Measurements from ENCODE around the gene ABHD10. TPM values are rescaled to one million over a fixed set of nuclear protein-coding genes. Genes with fewer than 3 reads are reported as not detected.

The ABHD10 gene
- total RNA-seq, 1 donor from 2014 or later = 26.3 TPM

GRCh38 chr3:111952866-111953450 is 25.9 kb upstream of the ABHD10 start:
- no peaks in the 10 kb centered on the region for H3K9me3 Mint-ChIP-seq (ENCODE audit: low read depth)
- DNase-seq (ENCODE audit: low spot score) = no peak
- TF ChIP-seq CTCF (IDR thresholded peaks at IDR 0.05) = no peak
- H3K4me1 Mint-ChIP-seq (ENCODE audit: low read depth) = peaks cover 8% of the 10 kb centered on the region
- no peak overlapping the region for H3K27ac Mint-ChIP-seq (ENCODE audit: unreplicated experiment)
- H3K36me3 Mint-ChIP-seq (ENCODE audit: low read depth) = peaks cover 33% of the 10 kb centered on the region
- H3K27me3 Mint-ChIP-seq (ENCODE audit: low read depth) = no peaks in the 10 kb centered on the region
- no peak overlapping the region for H3K4me3 Mint-ChIP-seq (ENCODE audit: unreplicated experiment)

- Mint-ChIP-seq H3K4me3 (ENCODE audit: unreplicated experiment) (no peak overlapping the region), H3K4me1 (ENCODE audit: low read depth) (peaks cover 8% of the 10 kb centered on the region), H3K27ac (ENCODE audit: unreplicated experiment) (no peak overlapping the region), H3K9me3 (ENCODE audit: low read depth) (no peaks in the 10 kb centered on the region), H3K27me3 (ENCODE audit: low read depth) (no peaks in the 10 kb centered on the region), H3K36me3 (ENCODE audit: low read depth) (peaks cover 34% of the 10 kb centered on the region)
- TF ChIP-seq CTCF (IDR thresholded peaks at IDR 0.05) = no peak
- no peak for DNase-seq (ENCODE audit: low spot score)
These were observed 24.4 kb upstream of the ABHD10 start for GRCh38 chr3:111954228-111954990.

- no peaks in the 10 kb centered on the region for H3K27me3 Mint-ChIP-seq (ENCODE audit: low read depth)
- H3K27ac Mint-ChIP-seq (ENCODE audit: unreplicated experiment) = no peak overlapping the region
- no peaks in the 10 kb centered on the region for H3K9me3 Mint-ChIP-seq (ENCODE audit: low read depth)
- H3K4me3 Mint-ChIP-seq (ENCODE audit: unreplicated experiment) = no peak overlapping the region
- no peak for TF ChIP-seq CTCF (IDR thresholded peaks at IDR 0.05)
- no peak for DNase-seq (ENCODE audit: low spot score)
- peaks cover 29% of the 10 kb centered on the region for H3K36me3 Mint-ChIP-seq (ENCODE audit: low read depth)
- peaks cover 8% of the 10 kb centered on the region for H3K4me1 Mint-ChIP-seq (ENCODE audit: low read depth)
These were observed 22.9 kb upstream of the ABHD10 start for GRCh38 chr3:111955876-111956275.

- Mint-ChIP-seq H3K36me3 (ENCODE audit: low read depth) (peaks cover 30% of the 10 kb centered on the region), H3K4me1 (ENCODE audit: low read depth) (peaks cover 8% of the 10 kb centered on the region), H3K27me3 (ENCODE audit: low read depth) (no peaks in the 10 kb centered on the region), H3K9me3 (ENCODE audit: low read depth) (no peaks in the 10 kb centered on the region), H3K4me3 (ENCODE audit: unreplicated experiment) (no peak overlapping the region), H3K27ac (ENCODE audit: unreplicated experiment) (no peak overlapping the region)
- no peak for DNase-seq (ENCODE audit: low spot score)
- TF ChIP-seq CTCF (IDR thresholded peaks at IDR 0.05) = no peak
These were observed 22.4 kb upstream of the ABHD10 start for GRCh38 chr3:111956449-111956848.

- Mint-ChIP-seq H3K27ac (ENCODE audit: unreplicated experiment) (no peak overlapping the region), H3K27me3 (ENCODE audit: low read depth) (no peaks in the 10 kb centered on the region), H3K4me3 (ENCODE audit: unreplicated experiment) (no peak overlapping the region), H3K4me1 (ENCODE audit: low read depth) (peaks cover 8% of the 10 kb centered on the region), H3K36me3 (ENCODE audit: low read depth) (peaks cover 33% of the 10 kb centered on the region), H3K9me3 (ENCODE audit: low read depth) (no peaks in the 10 kb centered on the region)
- no peak for TF ChIP-seq CTCF (IDR thresholded peaks at IDR 0.05)
- DNase-seq (ENCODE audit: low spot score) = no peak
These were observed 21.7 kb upstream of the ABHD10 start for GRCh38 chr3:111956995-111957734.

All from chondrocyte (in vitro differentiated cells).